Parathyroid adenoma (tissue), 2 donors: ENCODE data around the gene DPYSL4.

ENCODE experiments used
- H2AFZ ChIP-seq: fragments of 300-600 bp; sonication (generic); one replicate; pipeline ENCODE4 v1.7.0; 2017; ENCODE audit warnings: antibody characterized with exemption, mild to moderate bottlenecking
- H3K27ac ChIP-seq: fragments of 300-600 bp; sonication (generic); one replicate; pipeline ENCODE4 v1.7.0; 2017
- H3K27me3 ChIP-seq: fragments of 300-600 bp; sonication (generic); one replicate; pipeline ENCODE4 v1.7.0; 2017; ENCODE audit warnings: low read length; ENCODE audit not compliant: control insufficient read depth, insufficient read depth
- H3K36me3 ChIP-seq: fragments of 300-600 bp; sonication (generic); one replicate; pipeline ENCODE4 v1.7.0; 2017; ENCODE audit warnings: low read length; ENCODE audit not compliant: control insufficient read depth, insufficient read depth
- H3K4me1 ChIP-seq: fragments of 300-600 bp; sonication (generic); one replicate; pipeline ENCODE4 v1.7.0; 2017; ENCODE audit warnings: control low read depth
- H3K4me2 ChIP-seq: fragments of 300-600 bp; sonication (generic); one replicate; pipeline ENCODE4 v1.7.0; 2017; ENCODE audit warnings: low read length
- H3K4me3 ChIP-seq: fragments of 300-600 bp; sonication (generic); one replicate; pipeline ENCODE4 v1.7.0; 2017; ENCODE audit warnings: low read depth, low read length
- H3K79me2 ChIP-seq: fragments of 300-600 bp; sonication (generic); one replicate; pipeline ENCODE4 v1.7.0; 2017; ENCODE audit warnings: control low read depth
- H3K9ac ChIP-seq: fragments of 300-600 bp; sonication (generic); one replicate; pipeline ENCODE4 v1.7.0; 2017; ENCODE audit warnings: mild to moderate bottlenecking
- H3K9me3 ChIP-seq: fragments of 300-600 bp; sonication (generic); one replicate; pipeline ENCODE4 v1.7.0; 2017; ENCODE audit warnings: low read length; ENCODE audit not compliant: control insufficient read depth
- CTCF ChIP-seq: fragments of 300-600 bp; sonication (generic); IDR thresholded peaks from one replicate; pipeline ENCODE4 v1.7.0; 2017; ENCODE audit warnings: antibody characterized with exemption, mild to moderate bottlenecking
- donor health status: primary hyperparathyroidism.

The DPYSL4 gene

DNA sequence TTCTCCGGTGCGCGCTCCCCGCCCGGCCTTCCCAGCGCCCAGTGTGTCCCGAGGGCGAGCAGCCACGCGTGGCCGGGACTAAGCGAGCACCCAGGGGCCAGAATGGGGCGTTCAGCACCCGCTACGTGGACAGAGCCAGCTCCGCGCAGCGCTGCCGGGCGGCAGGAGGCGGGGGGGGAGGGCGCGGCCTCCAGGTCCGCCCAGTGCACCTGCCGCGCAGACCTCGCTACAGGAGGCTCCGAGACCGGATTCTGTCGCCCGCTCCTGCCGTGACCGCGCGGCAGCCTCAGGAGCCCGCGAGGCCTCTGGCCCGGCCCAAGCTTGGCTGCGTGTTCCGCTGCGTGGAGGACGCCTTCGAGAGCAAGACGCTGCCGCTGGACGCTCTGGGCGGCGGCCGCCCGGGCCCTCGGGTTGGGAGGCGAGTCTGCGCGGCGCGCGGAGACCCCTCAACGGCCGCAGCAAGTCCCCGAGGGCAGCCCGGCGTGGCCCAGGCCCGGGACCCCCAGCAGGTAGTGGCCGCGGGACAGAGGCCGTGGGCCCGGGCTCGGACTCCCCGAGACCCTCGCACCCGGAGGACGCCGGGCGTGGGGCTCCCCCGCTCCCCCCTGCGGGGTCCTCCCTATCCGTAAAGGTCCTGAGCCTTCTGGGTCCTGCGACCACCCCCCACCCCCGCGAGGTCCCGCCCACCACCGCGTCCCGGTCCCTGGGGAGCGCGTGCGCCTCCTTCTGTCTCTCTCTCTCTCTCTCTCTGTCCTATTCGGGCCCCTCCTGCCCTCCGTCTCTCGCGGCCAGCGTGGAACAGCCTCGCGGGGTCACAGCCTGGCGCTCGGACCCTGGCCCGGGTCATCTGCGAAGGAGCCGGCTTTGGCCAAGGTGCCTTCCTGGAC lies 904 bp upstream of the DPYSL4 start:
- H3K4me1 ChIP-seq: peaks cover 4% of the 10 kb centered on the region
- no peaks in the 10 kb centered on the region for H3K36me3 ChIP-seq
- no peak for TF ChIP-seq CTCF
- no peak overlapping the region for H3K27ac ChIP-seq
- H3K27me3 ChIP-seq: peaks cover 6% of the 10 kb centered on the region
- peak overlapping the region; percentile 64 for H3K4me2 ChIP-seq
- no peak overlapping the region for H3K9ac ChIP-seq
- H3K9me3 ChIP-seq: no peaks in the 10 kb centered on the region
- peak overlapping the region; percentile 85 for H2AFZ ChIP-seq
- H3K4me3 ChIP-seq: no peak overlapping the region
- H3K79me2 ChIP-seq: no peaks in the 10 kb centered on the region

DNA sequence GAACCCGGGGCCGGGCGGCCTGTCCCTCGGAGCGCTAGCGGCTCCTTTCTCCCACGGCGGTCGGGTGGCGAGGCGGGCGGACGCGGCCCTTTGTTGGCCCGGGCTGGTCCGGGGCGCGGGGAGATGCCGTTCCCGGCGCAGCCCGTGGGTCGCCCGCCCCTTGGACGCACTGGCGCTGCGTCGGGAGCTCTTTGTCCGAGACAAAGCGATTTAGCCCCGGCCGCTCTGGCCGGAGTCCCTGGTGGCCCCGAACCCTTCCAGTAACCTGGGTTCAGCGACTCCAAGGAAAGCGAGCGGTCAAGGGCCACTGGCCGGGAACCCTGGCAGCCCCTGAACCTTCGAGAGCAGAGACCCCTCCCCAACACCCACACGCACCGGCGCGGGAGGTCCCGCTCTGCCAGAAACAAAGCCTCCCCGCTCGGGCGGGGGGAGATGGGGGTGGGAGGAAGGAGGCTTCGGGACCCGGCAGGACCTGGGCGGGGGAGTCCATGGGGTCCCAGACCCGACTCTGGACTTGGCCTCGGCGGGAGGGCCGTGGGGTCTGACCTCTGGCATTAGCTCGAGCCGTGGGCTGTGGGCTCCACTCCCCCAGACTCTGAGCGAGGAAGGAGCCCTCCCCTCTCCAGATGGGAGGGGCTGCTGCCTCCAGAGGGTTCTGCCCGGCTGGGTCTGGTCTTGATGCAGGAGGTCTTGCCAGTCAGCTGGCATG lies 836 bp downstream of the DPYSL4 start:
- H3K4me2 ChIP-seq: no peak overlapping the region
- H3K79me2 ChIP-seq: no peaks in the 10 kb centered on the region
- no peak for TF ChIP-seq CTCF
- H3K9me3 ChIP-seq: no peaks in the 10 kb centered on the region
- H3K36me3 ChIP-seq: no peaks in the 10 kb centered on the region
- no peak overlapping the region for H3K27ac ChIP-seq
- no peak overlapping the region for H3K4me3 ChIP-seq
- no peak overlapping the region for H3K9ac ChIP-seq
- peaks cover 4% of the 10 kb centered on the region for H3K4me1 ChIP-seq
- peaks cover 6% of the 10 kb centered on the region for H3K27me3 ChIP-seq
- peak overlapping the region; percentile 6 for H2AFZ ChIP-seq

GRCh38 chr10:132188331-132188730 lies 1.6 kb downstream of the DPYSL4 start:
- Histone ChIP-seq H3K9me3 (no peaks in the 10 kb centered on the region), H3K4me2 (no peak overlapping the region), H3K27ac (no peak overlapping the region), H2AFZ (no peak overlapping the region), H3K9ac (no peak overlapping the region), H3K36me3 (no peaks in the 10 kb centered on the region), H3K4me3 (no peak overlapping the region), H3K27me3 (peaks cover 6% of the 10 kb centered on the region), H3K79me2 (no peaks in the 10 kb centered on the region), H3K4me1 (peaks cover 4% of the 10 kb centered on the region)
- TF ChIP-seq CTCF: no peak

DNA sequence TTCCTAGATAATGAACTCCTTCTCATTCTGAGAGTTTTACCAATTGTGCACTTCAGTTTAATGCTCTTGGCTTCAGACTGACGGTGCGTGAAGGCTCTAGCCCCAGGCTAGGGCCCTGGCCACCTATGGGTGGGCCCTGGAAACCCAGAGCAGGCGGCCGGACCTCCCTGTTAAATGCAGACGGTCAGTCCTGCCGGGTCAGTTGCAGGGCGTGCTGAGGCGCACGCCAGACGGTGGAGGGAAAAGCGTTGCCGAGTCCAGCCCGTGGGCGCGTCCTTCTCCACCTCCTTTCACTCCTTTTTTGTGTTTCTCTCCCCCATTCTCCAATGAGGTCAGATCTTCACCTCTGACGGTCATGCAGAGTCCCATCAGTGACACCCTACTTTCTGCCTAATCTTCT lies 2.3 kb downstream of the DPYSL4 start:
- Histone ChIP-seq H3K36me3 (no peaks in the 10 kb centered on the region), H3K79me2 (no peaks in the 10 kb centered on the region), H3K9me3 (no peaks in the 10 kb centered on the region), H3K27ac (no peak overlapping the region), H3K4me1 (peaks cover 4% of the 10 kb centered on the region), H3K27me3 (peaks cover 6% of the 10 kb centered on the region), H2AFZ (no peak overlapping the region), H3K4me3 (no peak overlapping the region), H3K9ac (no peak overlapping the region), H3K4me2 (no peak overlapping the region)
- no peak for TF ChIP-seq CTCF
